Measurements from ENCODE around the gene HSPH1. TPM values are rescaled to one million over a fixed set of nuclear protein-coding genes. Genes with fewer than 3 reads are reported as not detected.

The HSPH1 gene
- total and polyA plus RNA-seq, 2 of the 13 experiments (the other 11 are each of a cell fraction or from before 2014, with no cell fraction given): 13.0 to 62.9 TPM

DNA sequence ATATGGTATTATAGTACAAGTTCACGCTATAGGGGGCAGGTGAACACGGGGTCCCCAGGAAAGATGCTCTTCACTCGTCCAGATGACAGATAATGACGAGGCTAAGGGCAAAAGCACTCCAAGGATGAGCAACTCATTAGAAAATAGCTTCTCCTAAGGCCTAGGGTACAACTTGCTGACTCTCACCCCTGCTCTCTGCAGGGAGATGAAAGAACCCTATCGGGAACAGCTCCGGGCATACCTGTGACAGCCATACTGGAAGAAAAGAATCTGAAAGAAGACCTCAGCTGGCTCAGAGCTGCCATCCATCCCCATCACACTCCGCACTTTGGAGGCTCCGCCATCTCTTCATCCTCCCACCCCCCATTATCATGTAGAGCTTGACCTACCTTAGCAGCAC lies 17.5 kb upstream of the HSPH1 start:
- no peaks in the 10 kb centered on the region for H3K36me3 ChIP-seq (replicated peaks in 1 of 2; ENCODE audit: control insufficient read depth in 1 of 2, insufficient read depth in 2 of 2, low read length in 2 of 2)
- H3K27me3 ChIP-seq (ENCODE audit: control insufficient read depth in 1 of 2, insufficient read depth in 2 of 2, low read length in 2 of 2): no peaks in the 10 kb centered on the region
- no peaks in the 10 kb centered on the region for H3K9me3 ChIP-seq (ENCODE audit: low read length)
- TF ChIP-seq NCOR1 (IDR thresholded peaks at IDR 0.05; ENCODE audit: borderline replicate concordance, low read length): no peak
- no peak for TF ChIP-seq SCMH1 (CRISPR knock-in tag; IDR thresholded peaks at IDR 0.05; ENCODE audit: borderline replicate concordance)
- no peak for TF ChIP-seq MYNN (CRISPR knock-in tag; IDR thresholded peaks at IDR 0.05; ENCODE audit: low read depth)
- no peak for TF ChIP-seq POLR2AphosphoS2 (IDR thresholded peaks at IDR 0.05; ENCODE audit: low read depth, low read length)
- TF ChIP-seq U2AF2 (IDR thresholded peaks at IDR 0.05; ENCODE audit: low read depth, low read length): no peak
- no peak for TF ChIP-seq NCOA5 (CRISPR knock-in tag; IDR thresholded peaks at IDR 0.05)
- TF ChIP-seq, protein P1, sequence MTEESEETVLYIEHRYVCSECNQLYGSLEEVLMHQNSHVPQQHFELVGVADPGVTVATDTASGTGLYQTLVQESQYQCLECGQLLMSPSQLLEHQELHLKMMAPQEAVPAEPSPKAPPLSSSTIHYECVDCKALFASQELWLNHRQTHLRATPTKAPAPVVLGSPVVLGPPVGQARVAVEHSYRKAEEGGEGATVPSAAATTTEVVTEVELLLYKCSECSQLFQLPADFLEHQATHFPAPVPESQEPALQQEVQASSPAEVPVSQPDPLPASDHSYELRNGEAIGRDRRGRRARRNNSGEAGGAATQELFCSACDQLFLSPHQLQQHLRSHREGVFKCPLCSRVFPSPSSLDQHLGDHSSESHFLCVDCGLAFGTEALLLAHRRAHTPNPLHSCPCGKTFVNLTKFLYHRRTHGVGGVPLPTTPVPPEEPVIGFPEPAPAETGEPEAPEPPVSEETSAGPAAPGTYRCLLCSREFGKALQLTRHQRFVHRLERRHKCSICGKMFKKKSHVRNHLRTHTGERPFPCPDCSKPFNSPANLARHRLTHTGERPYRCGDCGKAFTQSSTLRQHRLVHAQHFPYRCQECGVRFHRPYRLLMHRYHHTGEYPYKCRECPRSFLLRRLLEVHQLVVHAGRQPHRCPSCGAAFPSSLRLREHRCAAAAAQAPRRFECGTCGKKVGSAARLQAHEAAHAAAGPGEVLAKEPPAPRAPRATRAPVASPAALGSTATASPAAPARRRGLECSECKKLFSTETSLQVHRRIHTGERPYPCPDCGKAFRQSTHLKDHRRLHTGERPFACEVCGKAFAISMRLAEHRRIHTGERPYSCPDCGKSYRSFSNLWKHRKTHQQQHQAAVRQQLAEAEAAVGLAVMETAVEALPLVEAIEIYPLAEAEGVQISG (CRISPR knock-in tag; IDR thresholded peaks at IDR 0.05): no peak
- no peak for TF ChIP-seq RBM39 (IDR thresholded peaks at IDR 0.05; ENCODE audit: low read depth, low read length, poor library complexity, severe bottlenecking)
- no peak for TF ChIP-seq GATA4 (IDR thresholded peaks at IDR 0.05; ENCODE audit: borderline replicate concordance, low read depth)
- no peak for TF ChIP-seq ZNF678 (CRISPR knock-in tag; IDR thresholded peaks at IDR 0.05)
- TF ChIP-seq ATAD3A (CRISPR knock-in tag; IDR thresholded peaks at IDR 0.05): no peak
- no peak for TF ChIP-seq HNRNPK (IDR thresholded peaks at IDR 0.05; ENCODE audit: low read depth, low read length, poor library complexity, severe bottlenecking)
- no peak for TF ChIP-seq NFYC (CRISPR knock-in tag; IDR thresholded peaks at IDR 0.05)
- in situ Hi-C loops (cut with HindIII; ENCODE audit: extremely low pct_ligation_motif_present, low pct_unique_long_range_greater_than_20kb): no loop called here
- WGBS (ENCODE audit: low lambda C conversion rate): 55% methylated on average over 8 of the region's 8 CpGs
- H4K20me1 ChIP-seq (ENCODE audit: insufficient read depth, low read length): no peaks in the 10 kb centered on the region
- H3K4me2 ChIP-seq (ENCODE audit: low read depth, low read length): no peak overlapping the region
- ATAC-seq: no peak
- no peak overlapping the region for H3K9ac ChIP-seq (ENCODE audit: insufficient read depth, low read depth, low read length)
- H3K79me2 ChIP-seq (ENCODE audit: insufficient read depth, low read length): no peaks in the 10 kb centered on the region
- H3K4me1 ChIP-seq (ENCODE audit: insufficient read depth, low read length): peaks cover 24% of the 10 kb centered on the region; the same call in 1 of the 2 replicates
- FAIRE-seq: no peak
- H3K27ac ChIP-seq (ENCODE audit: extremely low read length, insufficient read depth, low read length): no peak overlapping the region
- no peak overlapping the region for H2AFZ ChIP-seq (ENCODE audit: low read length)
- intact Hi-C loops (cut with micrococcal nuclease; ENCODE audit: unreplicated experiment): loop anchor here (2.0 kb wide), 1 partner anchor 70 kb away; no protein-coding TSS in a partner anchor
- POLR2A ChIA-PET: interaction anchor here (0.7 kb wide), 1 partner anchor 17 kb away, joined by 3 read pairs; the partner anchor contains the start of gene HSPH1
- BruUV-seq (replicated peaks): no TSS peak
- CTCF ChIA-PET (ENCODE audit: low intra/inter-chr PET ratio, low total read pairs): no interaction called here
- no peak for DNase-seq (ENCODE audit: low spot score)
- H3K4me3 ChIP-seq (replicated peaks in 1 of 3; ENCODE audit: insufficient read depth in 1 of 3, low read depth in 2 of 3, low read length in 3 of 3): no peak overlapping the region

All from HepG2 (cell line).